H1 (cell line): Measurements from ENCODE around the gene RUVBL2. TPM values are rescaled to one million over a fixed set of nuclear protein-coding genes. Genes with fewer than 3 reads are reported as not detected.

Experiments
- PHF8 ChIP-seq: fragments of 200-600 bp; sonication (generic); conservative IDR thresholded peaks from 2 replicates; pipeline ENCODE4 v1.7.1; 2012; ENCODE audit warnings: low read depth, mild to moderate bottlenecking, inconsistent platforms, low read length, moderate library complexity
- SIX5 ChIP-seq: IDR thresholded peaks from 2 replicates; pipeline ENCODE4 v1.6.1; 2011; ENCODE audit warnings: mild to moderate bottlenecking, low read depth, low read length
- USF2 ChIP-seq: IDR thresholded peaks from 2 replicates; pipeline ENCODE4 v1.6.1; 2011; ENCODE audit warnings: low read length, improper control_type of control experiment
- polyA plus RNA-seq, 7 experiments: library from polyadenylated mRNA; depleted of rRNA in 3 of 7; stranded (reverse) in 5 of 7; unstranded in 2 of 7; fragments of >200 nt in 5 of 7; fragments of 200-250 nt in 2 of 7; gene quantifications; 1 replicate in 5 of 7; 2 replicates in 1 of 7; 4 replicates in 1 of 7; pipeline versions ENCODE4 v1.2.1 to v1.2.3, GENCODE V29; 2011 to 2013; ENCODE audit warnings: missing spikeins in 2 of 7, mixed read lengths in 2 of 7
- total RNA-seq: library from RNA; stranded (reverse); fragmentation: NEBNext Ultra II Directional; extraction: Animal tissue kit (Norgen Biotek cat#: 25700); gene quantifications from 2 replicates; pipeline ENCODE4 v1.2.1, GENCODE V29; 2021

The RUVBL2 gene
- total and polyA plus RNA-seq, 2 of the 8 experiments (the other 6 are each of a cell fraction or from before 2014, with no cell fraction given) = 152 to 247 TPM

DNA sequence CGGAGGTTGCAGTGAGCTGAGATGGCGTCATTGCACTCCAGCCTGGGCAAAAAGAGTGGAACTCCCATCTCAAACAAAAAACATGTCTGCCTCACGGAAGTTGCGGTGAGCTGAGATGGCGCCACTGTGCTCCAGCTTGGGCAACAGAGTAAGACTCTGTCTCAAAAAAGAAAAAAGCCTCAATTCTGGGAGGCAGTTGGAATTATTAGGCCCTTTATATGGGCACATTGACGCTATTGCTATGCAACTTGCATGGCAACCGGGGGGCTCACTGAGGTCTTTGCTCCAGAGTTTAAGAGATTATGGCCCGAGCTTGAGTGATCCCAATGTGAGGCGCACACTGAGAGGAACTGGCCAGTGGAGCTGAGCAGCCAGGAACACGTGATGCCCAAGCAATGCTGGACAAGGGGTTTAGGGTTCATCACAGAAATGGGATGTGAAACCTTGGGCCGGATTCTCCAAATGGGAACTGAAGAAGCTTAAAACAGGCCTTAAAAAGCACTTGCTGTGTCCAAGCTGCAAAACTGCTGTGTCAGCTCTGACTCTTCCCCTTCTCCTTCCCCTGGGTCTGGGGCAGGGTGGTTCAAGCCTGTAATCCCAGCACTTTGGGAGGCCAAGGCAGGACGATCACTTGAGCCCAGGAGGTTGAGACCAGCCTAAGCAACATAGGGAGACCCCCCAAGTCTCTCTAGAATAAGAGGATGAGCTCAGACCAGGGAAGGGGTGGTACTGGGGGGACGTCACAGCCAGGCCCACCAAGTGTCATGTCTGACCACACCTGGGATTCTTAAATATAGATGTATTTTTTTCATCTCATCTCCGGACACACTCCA is 26.1 kb upstream of the RUVBL2 start (continued):
- TF ChIP-seq PHF8 = no peak
- no peak for TF ChIP-seq SIX5
- TF ChIP-seq USF2 = peak; percentile 10; the same call in 1 of the 2 replicates
